Chondrocyte (in vitro differentiated cells): ENCODE measurements around the gene UMODL1. TPM values are rescaled to one million over a fixed set of nuclear protein-coding genes. Genes with fewer than 3 reads are reported as not detected.

Source experiments
- DNase-seq: peaks from one replicate; pipeline ENCODE4 v3.0.0; 2021; ENCODE audit warnings: mixed read lengths, low spot score
- H3K27ac Mint-ChIP-seq: one replicate; pipeline ENCODE4 v1.8.0; 2021; ENCODE audit warnings: mild to moderate bottlenecking, moderate library complexity, mixed read lengths; ENCODE audit not compliant: unreplicated experiment
- H3K27me3 Mint-ChIP-seq: 2 replicates; pipeline ENCODE4 v1.8.0; 2021; ENCODE audit warnings: low read depth, mixed read lengths
- H3K36me3 Mint-ChIP-seq: 2 replicates; pipeline ENCODE4 v1.8.0; 2021; ENCODE audit warnings: low read depth, mixed read lengths
- H3K4me1 Mint-ChIP-seq: 2 replicates; pipeline ENCODE4 v1.8.0; 2021; ENCODE audit warnings: low read depth, mild to moderate bottlenecking, mixed read lengths
- H3K4me3 Mint-ChIP-seq: one replicate; pipeline ENCODE4 v1.8.0; 2021; ENCODE audit warnings: mild to moderate bottlenecking, moderate library complexity, mixed read lengths; ENCODE audit not compliant: unreplicated experiment
- H3K9me3 Mint-ChIP-seq: 2 replicates; pipeline ENCODE4 v1.8.0; 2021; ENCODE audit warnings: low read depth, mixed read lengths
- CTCF ChIP-seq: fragments of 200-600 bp; sonication (generic); IDR thresholded peaks from 2 replicates; pipeline ENCODE4 v1.5.0; 2021; ENCODE audit warnings: antibody characterized with exemption, mild to moderate bottlenecking, moderate library complexity
- total RNA-seq: library from RNA; stranded (reverse); gene quantifications from 3 replicates; pipeline ENCODE4 v1.2.1, GENCODE V29; 2021

UMODL1 gene
- total RNA-seq, 1 donor from 2014 or later, result not detected

GRCh38 chr21:42059721-42060120 is 11.4 kb upstream of the UMODL1 start:
- Mint-ChIP-seq H3K36me3 (no peaks in the 10 kb centered on the region), H3K4me3 (no peak overlapping the region), H3K9me3 (no peaks in the 10 kb centered on the region), H3K27ac (no peak overlapping the region), H3K4me1 (peaks cover 21% of the 10 kb centered on the region), H3K27me3 (peaks cover 9% of the 10 kb centered on the region)
- TF ChIP-seq CTCF, result no peak
- peak; percentile 68 for DNase-seq

GRCh38 chr21:42060166-42060565 is 11.0 kb upstream of the UMODL1 start:
- peaks cover 9% of the 10 kb centered on the region for H3K27me3 Mint-ChIP-seq
- no peak for TF ChIP-seq CTCF
- H3K9me3 Mint-ChIP-seq, result no peaks in the 10 kb centered on the region
- H3K4me3 Mint-ChIP-seq, result no peak overlapping the region
- H3K4me1 Mint-ChIP-seq, result peaks cover 21% of the 10 kb centered on the region
- DNase-seq, result peak; percentile 77
- no peaks in the 10 kb centered on the region for H3K36me3 Mint-ChIP-seq
- no peak overlapping the region for H3K27ac Mint-ChIP-seq

- Mint-ChIP-seq H3K27ac (no peak overlapping the region), H3K4me1 (peaks cover 18% of the 10 kb centered on the region), H3K36me3 (no peaks in the 10 kb centered on the region), H3K9me3 (no peaks in the 10 kb centered on the region), H3K27me3 (peaks cover 9% of the 10 kb centered on the region), H3K4me3 (no peak overlapping the region)
- TF ChIP-seq CTCF, result no peak
- DNase-seq, result peak; percentile 68
These were observed 9.7 kb upstream of the UMODL1 start for GRCh38 chr21:42061195-42061985.

- DNase-seq, result no peak
- no peak for TF ChIP-seq CTCF
- H3K4me1 Mint-ChIP-seq, result peaks cover 13% of the 10 kb centered on the region
- H3K9me3 Mint-ChIP-seq, result no peaks in the 10 kb centered on the region
- H3K27me3 Mint-ChIP-seq, result peaks cover 9% of the 10 kb centered on the region
- H3K36me3 Mint-ChIP-seq, result no peaks in the 10 kb centered on the region
- no peak overlapping the region for H3K27ac Mint-ChIP-seq
- H3K4me3 Mint-ChIP-seq, result no peak overlapping the region
These were observed 9.2 kb upstream of the UMODL1 start for GRCh38 chr21:42061986-42062235.

- Mint-ChIP-seq H3K4me3 (no peak overlapping the region), H3K27ac (no peak overlapping the region), H3K27me3 (peaks cover 9% of the 10 kb centered on the region), H3K9me3 (no peaks in the 10 kb centered on the region), H3K4me1 (peaks cover 7% of the 10 kb centered on the region), H3K36me3 (no peaks in the 10 kb centered on the region)
- no peak for DNase-seq
- no peak for TF ChIP-seq CTCF
These were observed 8.7 kb upstream of the UMODL1 start for GRCh38 chr21:42062236-42063022.
